ENCODE data around the gene B2M.
"Not testable (repeated sequence)": the region's sequence is repeated elsewhere in the genome, so short reads cannot be mapped to it uniquely, and the experiment has no call there.

B2M gene

DNA sequence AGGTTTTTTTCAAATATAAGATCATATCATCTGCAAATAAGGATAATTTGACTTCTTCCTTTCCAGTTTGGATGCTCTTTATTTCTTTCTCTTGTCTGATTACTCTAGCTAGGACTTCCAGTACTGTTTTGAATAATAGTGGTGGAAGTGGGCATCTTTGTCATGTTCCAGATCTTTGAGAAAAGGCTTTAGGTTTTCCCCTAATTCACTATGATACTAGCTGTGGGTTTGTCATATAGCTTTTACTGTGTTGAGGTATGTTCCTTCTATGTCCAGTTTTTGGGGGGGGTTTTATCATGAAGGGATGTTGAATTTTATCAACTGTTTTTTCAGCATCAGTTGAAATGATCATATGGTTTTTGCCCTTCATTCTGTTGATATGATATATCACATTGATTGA is 10.6 kb upstream of the B2M start:
- DNase-seq, result not testable (repeated sequence)

DNA sequence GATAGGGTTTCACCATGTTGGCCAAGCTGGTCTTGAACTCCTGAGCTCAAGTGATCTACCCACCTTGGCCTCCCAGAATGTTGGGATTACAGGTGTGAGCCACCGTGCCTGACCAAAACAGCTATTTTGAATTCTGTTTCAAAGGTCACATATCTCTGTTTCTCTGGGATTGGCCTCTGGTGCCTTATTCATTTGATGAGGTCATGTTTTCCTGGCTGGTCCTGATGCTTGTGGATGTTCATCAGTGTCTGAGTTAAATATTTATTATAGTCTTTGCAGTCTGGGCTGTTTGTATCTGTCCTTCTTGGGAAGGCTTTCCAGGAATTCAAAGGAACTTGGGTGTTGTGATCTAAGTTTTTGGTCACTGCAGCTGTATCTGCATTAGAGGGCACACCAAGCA is 5.3 kb upstream of the B2M start:
- DNase-seq, result no peak

DNA sequence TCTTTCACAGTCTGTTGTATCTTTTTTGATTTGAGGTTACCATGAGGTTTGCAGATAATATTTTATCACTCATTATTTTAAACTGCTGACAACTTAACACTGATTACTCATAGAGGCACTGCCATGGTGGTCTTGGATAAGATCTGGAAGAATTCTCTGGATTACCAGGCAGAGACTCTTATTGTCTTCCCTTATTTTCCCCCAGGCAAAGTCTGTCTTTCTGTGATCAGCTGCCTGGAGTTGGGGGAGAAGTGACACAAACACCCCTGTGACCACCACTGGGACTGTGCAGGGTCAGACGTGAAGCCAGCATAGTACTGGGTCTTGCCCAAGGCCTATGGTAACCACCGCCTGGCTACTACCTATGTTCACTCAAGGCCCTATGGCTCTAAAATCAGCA is 4.9 kb upstream of the B2M start:
- DNase-seq, result no peak

DNA sequence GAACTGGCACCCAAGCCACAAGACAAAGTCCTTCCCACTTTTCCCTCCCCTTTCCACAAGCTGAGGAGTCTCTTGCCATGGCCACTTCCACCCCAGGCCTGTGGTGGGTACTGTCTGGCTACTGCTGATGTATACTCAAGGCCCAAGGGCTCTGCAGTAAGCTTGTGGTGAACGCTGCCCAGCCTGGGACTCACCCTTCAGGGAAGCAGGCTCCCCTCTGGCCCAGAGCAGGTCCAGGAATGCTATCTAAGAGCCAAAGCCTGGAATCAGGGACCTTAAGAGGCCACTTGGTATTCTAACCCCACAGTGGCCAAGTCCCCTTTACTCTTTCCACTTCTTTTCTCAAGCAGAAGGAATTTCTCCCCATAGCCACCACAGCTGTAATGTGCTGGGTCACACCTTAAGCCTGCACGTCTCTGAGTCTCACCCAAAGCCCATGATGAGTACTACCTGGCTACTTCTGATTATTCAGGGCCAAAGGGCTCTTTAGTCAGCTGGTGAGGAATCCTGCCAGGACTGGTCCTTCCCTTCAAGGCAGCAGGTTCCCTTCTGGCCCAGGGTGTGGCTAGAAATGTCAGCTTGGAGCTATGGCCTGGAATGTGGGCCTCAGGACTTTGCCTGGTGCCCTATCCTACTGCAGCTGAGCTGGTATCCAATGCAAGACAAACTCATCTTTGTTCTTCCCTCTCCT is 4.2 kb upstream of the B2M start:
- DNase-seq, result no peak

GRCh38 chr15:44710236-44711095 is 851 bp upstream of the B2M start:
- DNase-seq, result no peak

GRCh38 chr15:44711743-44712345 is 527 bp downstream of the B2M start:
- no peak for DNase-seq

DNA sequence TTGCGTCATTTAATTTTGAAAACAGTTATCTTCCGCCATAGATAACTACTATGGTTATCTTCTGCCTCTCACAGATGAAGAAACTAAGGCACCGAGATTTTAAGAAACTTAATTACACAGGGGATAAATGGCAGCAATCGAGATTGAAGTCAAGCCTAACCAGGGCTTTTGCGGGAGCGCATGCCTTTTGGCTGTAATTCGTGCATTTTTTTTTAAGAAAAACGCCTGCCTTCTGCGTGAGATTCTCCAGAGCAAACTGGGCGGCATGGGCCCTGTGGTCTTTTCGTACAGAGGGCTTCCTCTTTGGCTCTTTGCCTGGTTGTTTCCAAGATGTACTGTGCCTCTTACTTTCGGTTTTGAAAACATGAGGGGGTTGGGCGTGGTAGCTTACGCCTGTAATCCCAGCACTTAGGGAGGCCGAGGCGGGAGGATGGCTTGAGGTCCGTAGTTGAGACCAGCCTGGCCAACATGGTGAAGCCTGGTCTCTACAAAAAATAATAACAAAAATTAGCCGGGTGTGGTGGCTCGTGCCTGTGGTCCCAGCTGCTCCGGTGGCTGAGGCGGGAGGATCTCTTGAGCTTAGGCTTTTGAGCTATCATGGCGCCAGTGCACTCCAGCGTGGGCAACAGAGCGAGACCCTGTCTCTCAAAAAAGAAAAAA is 1.2 kb downstream of the B2M start:
- DNase-seq, result no peak

DNA sequence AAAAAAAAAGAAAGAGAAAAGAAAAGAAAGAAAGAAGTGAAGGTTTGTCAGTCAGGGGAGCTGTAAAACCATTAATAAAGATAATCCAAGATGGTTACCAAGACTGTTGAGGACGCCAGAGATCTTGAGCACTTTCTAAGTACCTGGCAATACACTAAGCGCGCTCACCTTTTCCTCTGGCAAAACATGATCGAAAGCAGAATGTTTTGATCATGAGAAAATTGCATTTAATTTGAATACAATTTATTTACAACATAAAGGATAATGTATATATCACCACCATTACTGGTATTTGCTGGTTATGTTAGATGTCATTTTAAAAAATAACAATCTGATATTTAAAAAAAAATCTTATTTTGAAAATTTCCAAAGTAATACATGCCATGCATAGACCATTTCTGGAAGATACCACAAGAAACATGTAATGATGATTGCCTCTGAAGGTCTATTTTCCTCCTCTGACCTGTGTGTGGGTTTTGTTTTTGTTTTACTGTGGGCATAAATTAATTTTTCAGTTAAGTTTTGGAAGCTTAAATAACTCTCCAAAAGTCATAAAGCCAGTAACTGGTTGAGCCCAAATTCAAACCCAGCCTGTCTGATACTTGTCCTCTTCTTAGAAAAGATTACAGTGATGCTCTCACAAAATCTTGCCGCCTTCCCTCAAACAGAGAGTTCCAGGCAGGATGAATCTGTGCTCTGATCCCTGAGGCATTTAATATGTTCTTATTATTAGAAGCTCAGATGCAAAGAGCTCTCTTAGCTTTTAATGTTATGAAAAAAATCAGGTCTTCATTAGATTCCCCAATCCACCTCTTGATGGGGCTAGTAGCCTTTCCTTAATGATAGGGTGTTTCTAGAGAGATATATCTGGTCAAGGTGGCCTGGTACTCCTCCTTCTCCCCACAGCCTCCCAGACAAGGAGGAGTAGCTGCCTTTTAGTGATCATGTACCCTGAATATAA is 2.0 kb downstream of the B2M start:
- no peak for DNase-seq

DNA sequence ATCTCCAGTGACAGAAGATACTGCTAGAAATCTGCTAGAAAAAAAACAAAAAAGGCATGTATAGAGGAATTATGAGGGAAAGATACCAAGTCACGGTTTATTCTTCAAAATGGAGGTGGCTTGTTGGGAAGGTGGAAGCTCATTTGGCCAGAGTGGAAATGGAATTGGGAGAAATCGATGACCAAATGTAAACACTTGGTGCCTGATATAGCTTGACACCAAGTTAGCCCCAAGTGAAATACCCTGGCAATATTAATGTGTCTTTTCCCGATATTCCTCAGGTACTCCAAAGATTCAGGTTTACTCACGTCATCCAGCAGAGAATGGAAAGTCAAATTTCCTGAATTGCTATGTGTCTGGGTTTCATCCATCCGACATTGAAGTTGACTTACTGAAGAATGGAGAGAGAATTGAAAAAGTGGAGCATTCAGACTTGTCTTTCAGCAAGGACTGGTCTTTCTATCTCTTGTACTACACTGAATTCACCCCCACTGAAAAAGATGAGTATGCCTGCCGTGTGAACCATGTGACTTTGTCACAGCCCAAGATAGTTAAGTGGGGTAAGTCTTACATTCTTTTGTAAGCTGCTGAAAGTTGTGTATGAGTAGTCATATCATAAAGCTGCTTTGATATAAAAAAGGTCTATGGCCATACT is 4.0 kb downstream of the B2M start:
- DNase-seq, result no peak

DNA sequence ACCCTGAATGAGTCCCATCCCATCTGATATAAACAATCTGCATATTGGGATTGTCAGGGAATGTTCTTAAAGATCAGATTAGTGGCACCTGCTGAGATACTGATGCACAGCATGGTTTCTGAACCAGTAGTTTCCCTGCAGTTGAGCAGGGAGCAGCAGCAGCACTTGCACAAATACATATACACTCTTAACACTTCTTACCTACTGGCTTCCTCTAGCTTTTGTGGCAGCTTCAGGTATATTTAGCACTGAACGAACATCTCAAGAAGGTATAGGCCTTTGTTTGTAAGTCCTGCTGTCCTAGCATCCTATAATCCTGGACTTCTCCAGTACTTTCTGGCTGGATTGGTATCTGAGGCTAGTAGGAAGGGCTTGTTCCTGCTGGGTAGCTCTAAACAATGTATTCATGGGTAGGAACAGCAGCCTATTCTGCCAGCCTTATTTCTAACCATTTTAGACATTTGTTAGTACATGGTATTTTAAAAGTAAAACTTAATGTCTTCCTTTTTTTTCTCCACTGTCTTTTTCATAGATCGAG is 4.5 kb downstream of the B2M start:
- DNase-seq, result no peak

- DNase-seq, result no peak
Observed at GRCh38 chr15:44716983-44717602, 5.8 kb downstream of the B2M start.

DNA sequence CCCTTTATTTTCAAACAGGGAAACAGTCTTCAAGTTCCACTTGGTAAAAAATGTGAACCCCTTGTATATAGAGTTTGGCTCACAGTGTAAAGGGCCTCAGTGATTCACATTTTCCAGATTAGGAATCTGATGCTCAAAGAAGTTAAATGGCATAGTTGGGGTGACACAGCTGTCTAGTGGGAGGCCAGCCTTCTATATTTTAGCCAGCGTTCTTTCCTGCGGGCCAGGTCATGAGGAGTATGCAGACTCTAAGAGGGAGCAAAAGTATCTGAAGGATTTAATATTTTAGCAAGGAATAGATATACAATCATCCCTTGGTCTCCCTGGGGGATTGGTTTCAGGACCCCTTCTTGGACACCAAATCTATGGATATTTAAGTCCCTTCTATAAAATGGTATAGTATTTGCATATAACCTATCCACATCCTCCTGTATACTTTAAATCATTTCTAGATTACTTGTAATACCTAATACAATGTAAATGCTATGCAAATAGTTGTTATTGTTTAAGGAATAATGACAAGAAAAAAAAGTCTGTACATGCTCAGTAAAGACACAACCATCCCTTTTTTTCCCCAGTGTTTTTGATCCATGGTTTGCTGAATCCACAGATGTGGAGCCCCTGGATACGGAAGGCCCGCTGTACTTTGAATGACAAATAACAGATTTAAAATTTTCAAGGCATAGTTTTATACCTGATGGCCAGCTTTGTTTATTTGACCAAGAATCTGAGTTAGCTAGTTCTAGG is 7.0 kb downstream of the B2M start:
- no peak for DNase-seq

DNA sequence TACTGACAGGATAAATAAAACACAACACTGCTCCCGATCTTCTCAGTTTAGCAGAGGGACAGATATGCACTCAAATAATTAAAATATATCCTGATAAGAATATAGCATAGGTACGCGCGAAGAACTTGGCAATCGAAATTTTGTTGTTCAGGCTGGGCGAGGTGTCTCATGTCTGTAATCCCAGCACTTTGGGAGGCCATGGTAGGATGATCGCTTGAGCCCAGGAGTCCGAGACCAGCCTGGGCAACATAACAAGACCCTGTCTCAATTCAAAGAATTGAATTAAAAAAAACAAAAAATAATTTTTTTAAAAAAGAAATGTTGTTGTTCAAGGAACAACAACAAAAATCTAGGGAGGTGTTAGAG is 7.6 kb downstream of the B2M start:
- DNase-seq, result no peak

DNA sequence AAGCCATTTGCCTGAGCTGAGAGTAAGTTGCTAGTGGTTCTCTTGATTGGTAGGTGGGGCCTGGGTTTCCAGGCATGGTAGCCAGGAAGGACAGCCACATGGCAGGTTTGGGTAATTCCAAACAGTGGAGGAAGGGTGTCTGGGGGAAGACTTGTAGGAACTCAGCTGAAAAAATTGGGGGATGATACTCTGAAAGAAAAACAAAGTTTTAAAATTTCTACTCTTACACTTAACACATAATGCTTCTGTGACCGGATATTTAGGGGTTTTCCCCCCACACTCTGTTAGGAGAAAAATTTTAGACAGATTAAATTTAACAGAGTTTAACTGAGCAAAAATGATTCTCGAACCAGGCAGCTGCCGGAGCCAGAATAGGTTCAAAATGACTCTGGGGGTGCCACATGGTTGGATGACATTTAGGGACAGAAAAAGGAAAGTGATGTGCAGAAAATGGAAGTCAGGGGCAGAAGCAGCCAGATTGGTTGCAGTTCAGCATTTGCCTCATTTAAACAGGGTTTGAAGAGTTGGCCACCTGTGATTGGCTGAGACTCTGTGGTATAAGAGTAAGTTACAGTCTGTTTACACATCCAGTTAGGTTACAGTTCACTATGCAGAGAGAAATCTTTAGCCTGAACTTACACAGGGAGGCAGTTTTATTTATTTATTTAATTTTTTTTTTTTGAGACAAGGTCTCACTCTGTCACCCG is 8.1 kb downstream of the B2M start:
- DNase-seq, result no peak

DNA sequence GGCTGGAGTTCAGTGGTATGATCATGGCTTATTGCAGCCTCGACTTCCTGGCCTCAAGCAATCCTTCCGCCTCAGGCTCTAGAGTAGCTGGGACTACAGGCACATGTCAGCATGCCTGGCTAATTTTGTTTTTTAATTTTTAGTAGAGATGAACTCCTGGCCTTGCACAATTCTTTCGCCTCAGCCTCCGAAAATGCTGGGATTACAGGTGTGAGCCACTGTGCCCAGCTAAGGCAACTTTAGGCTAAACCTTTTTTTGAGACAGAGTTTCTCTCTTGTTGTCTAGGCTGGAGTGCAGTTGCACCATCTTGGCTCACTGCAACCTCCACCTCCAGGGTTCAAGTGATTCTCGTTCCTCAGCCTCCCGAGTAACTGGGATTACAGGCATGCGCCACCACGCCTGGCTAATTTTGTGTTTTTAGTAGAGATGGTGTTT is 8.7 kb downstream of the B2M start:
- DNase-seq, result not testable (repeated sequence)

DNA sequence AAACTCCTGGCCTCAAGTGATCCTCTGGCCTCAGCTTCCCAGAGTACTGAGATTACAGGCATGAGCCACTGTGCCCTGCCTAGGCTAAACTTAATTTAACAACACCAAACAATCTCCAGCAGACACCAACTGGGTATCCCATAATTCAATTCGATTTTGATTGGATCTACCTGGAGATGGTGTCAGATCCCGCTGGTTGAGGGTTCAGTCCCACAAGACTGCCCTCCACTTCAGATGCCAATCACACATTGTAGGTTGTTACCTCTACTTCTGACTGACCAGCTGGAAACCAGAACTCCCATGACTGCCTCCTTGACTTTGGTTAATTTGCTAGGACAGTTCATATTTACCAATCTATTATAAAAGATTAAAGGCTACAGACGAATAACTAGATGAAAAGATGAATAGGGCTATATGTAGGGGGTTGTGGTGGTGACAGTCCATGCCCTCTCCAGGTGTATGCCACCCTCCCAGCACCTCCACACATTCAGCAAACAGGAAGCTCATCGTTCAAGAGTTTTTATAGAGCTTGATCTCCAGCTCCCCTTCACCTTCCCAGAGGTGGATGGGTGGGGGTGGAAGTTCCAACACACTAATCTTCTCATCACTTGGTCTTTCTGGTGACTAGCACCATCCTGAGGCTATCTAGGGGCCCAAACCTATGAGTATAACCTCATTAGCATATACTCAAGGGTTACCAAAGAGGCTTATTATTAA is 9.3 kb downstream of the B2M start:
- DNase-seq, result no peak

- DNase-seq, result no peak
Observed at GRCh38 chr15:44722011-44722410, 10.7 kb downstream of the B2M start.

DNA sequence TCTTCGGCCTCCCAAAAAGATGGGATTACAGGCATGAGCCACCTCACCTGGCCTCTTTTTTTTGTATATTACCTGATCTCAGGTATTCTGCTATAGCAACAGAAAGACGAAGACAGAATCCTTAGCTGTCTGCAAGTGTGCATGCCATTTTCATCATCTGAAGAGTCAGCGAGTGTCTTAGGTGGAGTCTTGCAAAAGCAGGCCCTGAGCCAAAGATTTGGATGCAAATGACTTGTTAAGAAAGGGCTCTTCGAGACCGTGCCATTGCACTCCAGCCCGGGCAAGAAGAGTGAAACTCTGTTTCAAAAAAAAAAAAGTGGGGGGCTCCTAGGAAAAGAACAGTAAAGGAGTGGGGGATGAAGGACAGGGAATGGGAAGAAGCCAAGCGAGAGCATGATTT is 14.8 kb downstream of the B2M start:
- DNase-seq, result no peak

All from right forelimb (tissue), 1 donor.